Activated CD4-positive, alpha-beta T cell treated with anti-CD3 and anti-CD28 coated beads, Interleukin-2, amount 50 U/mL, for 1 hour (primary cell): ENCODE results near the gene MLPH.
A peak's percentile ranks its signal among the peaks of the same experiment; 100 is the strongest.
"Not testable (repeated sequence)": the region's sequence is repeated elsewhere in the genome, so short reads cannot be mapped to it uniquely, and the experiment has no call there.

Source experiments
- DNase-seq: peaks from one replicate; pipeline ENCODE4 v3.0.0-alpha.2; 2020

The MLPH gene

GRCh38 chr2:237457388-237457941 lies 29.6 kb upstream of the MLPH start:
- no peak for DNase-seq

GRCh38 chr2:237458519-237458918 lies 28.5 kb upstream of the MLPH start:
- no peak for DNase-seq

DNA sequence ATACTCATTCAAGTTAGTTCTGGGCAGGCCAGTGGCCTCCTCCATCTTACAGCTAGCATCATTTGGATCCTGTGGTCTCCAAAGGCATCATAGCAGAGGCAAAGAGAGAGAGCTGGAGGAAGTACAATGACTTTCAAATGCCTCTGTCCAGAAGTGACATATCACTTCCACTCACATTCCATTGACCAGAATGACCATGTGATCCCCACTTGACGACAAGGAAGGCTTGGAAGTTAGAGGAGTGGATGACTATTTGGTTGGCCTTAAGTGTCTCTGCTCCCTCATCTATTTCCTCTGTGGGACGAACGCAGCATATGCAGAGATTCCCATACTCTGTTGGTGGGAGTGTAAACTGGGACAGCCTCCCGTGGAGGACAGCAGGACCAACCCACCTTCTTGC lies 27.8 kb upstream of the MLPH start:
- no peak for DNase-seq

GRCh38 chr2:237459741-237460174 lies 27.3 kb upstream of the MLPH start:
- DNase-seq = no peak

DNA sequence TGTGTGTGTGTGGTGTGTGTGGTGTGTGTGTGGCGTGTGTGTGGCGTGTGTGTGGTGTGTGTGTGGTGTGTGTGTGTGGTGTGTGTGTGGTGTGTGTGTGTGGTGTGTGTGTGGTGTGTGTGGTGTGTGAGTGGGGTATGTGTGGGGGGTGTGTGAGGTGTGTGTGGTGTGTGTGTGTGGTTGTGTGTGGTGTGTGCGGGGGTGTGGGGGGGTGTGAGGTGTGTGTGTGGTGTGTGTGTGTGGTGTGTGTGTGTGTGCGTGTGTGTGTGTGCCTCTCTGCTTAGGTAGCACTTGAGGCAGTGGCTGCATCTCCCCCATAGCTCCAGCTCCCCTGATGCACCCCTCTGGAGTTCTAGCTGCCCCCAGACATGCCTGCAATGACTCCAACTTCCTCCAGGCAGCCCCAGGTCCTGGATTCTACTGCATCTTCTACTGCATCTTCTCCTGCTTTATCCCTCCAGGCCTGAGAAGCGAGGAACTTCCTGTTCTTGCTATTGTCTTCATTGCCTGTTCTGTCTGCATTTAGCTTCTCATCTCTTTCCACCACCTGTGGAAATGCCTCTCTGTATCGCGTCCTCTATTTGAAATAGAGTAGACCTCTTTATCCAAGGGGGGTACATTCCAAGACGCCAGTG lies 22.2 kb upstream of the MLPH start:
- DNase-seq = no peak

DNA sequence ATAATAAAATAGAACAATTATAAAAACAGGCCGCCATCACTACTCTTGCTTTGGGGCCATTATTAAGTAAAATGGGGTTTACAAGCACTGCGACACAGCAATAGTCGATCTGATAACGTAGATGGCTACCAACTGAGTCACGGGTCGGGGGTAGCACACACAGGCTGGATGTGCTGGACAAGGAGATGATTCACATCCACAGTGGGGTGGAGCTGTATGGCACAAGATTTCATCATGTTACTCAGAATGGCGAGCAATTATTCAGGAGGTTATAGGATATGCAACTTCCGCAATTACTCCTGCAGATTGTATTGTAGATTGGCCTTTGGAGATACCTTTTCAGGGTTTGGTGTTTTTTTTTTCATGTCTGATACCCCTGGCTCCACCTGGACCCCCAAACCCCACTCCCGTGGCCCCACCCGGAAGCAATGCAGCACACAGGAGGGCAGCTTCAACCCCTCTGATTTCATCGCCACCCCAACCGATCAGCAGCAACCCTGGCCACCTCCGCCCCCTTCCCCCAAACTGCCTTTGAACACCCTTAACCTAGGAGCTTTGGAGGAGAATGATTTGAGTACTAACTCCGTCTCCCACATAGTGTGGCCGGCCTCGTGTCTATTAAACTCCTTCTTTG lies 21.4 kb upstream of the MLPH start:
- no peak for DNase-seq

GRCh38 chr2:237466211-237466610 lies 20.8 kb upstream of the MLPH start:
- DNase-seq = no peak

DNA sequence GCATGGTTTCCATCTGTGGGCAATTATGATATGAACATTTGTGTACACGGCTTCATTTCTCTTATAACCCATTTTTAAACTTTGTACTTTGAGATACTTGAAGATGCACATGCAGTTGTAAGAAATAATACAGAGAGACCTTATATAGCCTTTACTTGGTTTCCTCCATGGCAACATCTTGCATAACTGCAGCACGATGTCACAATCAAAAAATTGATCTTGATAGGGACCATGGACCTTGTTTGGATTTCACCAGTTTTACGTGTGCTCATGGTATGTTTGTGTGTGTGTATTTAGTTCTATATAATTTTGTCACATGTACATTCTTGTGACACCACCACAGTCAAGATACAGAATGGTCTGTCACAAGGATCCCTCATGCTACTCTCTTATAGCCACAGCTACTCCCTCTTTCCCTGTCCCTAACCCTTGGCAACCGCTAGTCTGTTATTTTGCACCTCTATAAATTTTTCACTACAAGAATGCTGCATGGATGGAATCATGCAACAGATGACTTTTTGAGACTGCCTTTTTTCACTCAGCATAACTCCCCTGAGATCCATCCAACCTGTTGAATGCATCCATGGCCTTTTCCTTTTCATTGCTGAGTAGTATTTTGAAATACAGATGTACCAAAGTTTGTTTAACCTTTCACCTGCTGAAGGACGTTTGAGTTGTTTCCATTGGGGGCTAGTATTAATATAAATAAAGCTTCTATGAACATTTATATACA lies 19.4 kb upstream of the MLPH start:
- DNase-seq = no peak

DNA sequence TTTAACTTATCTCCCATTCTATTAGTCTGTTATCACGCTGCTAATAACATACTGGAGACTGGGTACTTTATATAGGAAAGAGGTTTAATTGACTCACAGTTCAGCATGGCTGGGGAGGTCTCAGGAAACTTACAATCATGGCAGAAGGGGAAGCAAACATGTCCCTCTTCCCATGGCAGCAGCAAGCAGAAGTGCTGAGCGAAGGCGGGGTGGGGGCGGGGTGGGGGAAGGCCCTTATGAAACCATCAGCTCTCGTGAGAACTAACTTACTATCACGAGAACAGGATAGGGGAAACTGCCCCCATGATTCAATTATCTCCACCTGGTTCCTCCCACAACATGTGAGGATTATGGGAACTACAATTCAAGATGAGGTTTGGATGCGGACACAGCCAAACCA lies 17.6 kb upstream of the MLPH start:
- DNase-seq = not testable (repeated sequence)

- no peak for DNase-seq
These were observed 17.2 kb upstream of the MLPH start for GRCh38 chr2:237469849-237470248.

DNA sequence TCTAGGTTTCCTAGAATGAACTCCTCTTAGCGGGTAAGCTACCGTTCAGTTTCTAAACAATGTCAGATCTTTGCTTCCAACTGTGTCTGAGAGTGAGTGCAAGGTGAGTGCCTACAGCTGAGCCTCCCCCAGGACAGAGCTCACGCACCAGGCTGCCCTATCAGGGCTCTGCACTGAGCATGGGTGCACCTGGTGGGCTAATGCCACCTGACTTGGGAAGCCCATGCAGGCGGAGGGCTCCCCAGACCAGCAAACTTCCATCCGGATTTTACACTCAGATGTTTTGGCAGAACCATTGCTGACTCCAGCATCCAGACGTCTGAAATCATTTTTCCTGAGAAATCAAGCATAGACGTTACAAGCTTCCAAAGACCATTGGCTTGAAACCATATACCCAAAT lies 16.1 kb upstream of the MLPH start:
- no peak for DNase-seq

GRCh38 chr2:237471438-237472186 lies 15.4 kb upstream of the MLPH start:
- peak; percentile 18 for DNase-seq

DNA sequence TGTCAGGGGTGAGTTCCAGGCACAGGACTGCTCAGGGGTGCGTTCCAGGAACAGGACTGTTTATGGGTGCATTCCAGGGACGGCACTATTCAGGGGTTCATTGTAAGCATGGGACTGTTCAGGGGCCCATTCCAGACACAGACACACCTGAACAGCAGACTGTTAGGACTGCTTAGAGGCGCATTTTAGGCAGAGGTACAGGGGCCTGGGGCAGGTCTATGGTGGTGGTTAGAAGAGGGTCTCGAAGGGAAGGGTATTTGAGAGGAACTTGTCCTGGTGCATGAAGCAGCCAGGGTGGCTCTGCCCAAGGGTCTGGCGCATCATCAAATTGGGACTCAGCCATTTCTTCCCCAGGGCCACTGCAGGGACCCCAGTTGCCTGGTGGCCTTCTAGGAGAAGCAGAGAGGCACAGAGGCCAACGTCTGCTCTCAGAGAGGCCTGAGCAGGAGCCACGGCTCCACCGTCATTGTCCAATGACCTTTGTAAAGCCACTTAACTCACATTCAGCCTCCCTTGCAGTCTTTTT lies 14.8 kb upstream of the MLPH start:
- DNase-seq = no peak

DNA sequence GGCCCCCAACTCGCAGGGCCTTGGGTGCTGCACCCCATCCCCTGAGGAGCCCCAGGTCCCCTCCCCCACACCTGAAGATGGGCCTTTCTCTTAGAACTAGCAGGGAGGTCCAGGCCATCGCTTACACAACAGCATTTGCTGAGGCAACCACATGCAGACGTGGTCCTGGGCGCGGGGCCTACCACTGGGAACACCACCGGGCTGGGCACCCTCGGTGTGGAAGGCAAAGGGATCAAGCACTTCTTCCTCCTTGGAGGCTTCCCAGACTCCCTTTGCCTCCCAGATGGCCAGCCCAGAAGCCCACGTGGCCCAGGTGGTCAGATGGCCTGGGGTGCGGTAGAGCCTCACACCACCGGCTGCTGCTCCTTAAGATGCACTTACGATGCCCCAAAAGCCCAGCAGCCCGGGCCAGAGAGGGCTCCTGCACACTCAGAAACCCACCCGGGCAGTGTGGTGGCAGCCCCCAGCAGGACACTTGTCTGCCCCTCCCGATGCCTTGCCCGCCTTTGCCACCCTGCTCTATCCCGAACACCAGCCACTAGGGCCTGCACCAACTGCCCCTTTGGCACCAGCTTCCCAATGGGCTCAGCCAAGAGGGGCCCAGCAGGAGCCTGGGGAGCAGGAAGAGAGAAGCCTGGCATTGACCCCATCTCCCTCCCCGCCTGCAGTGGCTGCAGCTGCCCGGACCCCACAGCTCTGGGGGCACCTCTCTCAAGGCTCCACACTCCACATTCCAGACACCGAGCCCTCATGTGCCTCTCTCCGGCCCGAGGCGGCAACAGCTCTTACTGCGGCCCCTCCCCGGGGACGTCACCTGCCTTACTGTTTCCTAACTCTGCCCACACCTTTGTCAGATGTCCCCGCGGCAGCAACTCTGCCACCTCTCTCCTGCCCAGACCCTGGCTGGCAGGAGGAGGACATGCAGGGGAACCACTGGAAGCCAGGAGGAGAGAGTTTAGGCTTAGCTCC lies 13.9 kb upstream of the MLPH start:
- no peak for DNase-seq

DNA sequence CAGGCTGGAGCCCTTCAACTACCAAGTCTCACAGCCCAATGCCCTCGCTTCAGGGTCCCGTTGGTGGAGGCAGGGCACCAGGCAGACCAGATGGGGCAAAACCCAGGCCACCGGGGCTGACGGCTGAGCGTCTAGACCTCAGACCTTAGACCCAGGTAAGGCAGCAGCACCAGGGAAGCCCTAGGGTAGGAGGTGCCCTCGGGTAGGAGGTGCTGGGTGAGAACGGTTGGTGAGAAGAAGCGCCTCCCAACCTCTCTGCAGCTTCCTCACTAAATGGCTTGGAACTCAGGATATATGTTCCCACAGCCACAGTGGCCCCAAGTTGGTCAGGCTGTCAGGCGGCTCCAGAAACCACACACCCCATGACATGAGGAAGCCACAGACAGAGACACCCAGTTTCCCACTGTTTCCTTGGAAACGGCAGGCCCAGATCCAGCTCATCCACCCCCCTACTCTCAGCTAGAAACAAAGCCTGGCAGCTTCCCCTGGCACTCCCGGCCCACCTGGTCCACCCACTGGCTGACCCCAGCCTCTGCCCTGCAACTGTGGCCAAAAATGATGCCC lies 13.1 kb upstream of the MLPH start:
- no peak for DNase-seq

GRCh38 chr2:237474442-237474911 lies 12.6 kb upstream of the MLPH start:
- no peak for DNase-seq

GRCh38 chr2:237474931-237475703 lies 11.9 kb upstream of the MLPH start:
- peak; percentile 70 for DNase-seq

GRCh38 chr2:237475704-237476141 lies 11.3 kb upstream of the MLPH start:
- peak; percentile 27 for DNase-seq

GRCh38 chr2:237478095-237478494 lies 9.0 kb upstream of the MLPH start:
- DNase-seq = no peak

- DNase-seq = no peak
These were observed 8.1 kb upstream of the MLPH start for GRCh38 chr2:237478979-237479378.
